Ishikawa (cell line): ENCODE results near the gene CHCHD3.

Source experiments
- CEBPB ChIP-seq: IDR thresholded peaks from 2 replicates; pipeline ENCODE4 v1.6.1; 2012
- CREB1 ChIP-seq: IDR thresholded peaks from 2 replicates; pipeline ENCODE4 v1.6.1; 2012; ENCODE audit warnings: low read depth
- EGR1 ChIP-seq: IDR thresholded peaks from 2 replicates; pipeline ENCODE4 v1.6.1; 2012
- EP300 ChIP-seq: IDR thresholded peaks from 2 replicates; pipeline ENCODE4 v1.6.1; 2012; ENCODE audit warnings: borderline replicate concordance
- FOXM1 ChIP-seq: IDR thresholded peaks from 2 replicates; pipeline ENCODE4 v1.6.1; 2012; ENCODE audit warnings: low read depth, borderline replicate concordance
- NFIC ChIP-seq: IDR thresholded peaks from 2 replicates; pipeline ENCODE4 v1.6.1; 2012
- RAD21 ChIP-seq: IDR thresholded peaks from 2 replicates; pipeline ENCODE4 v1.6.1; 2012; ENCODE audit warnings: low read depth
- REST ChIP-seq: IDR thresholded peaks from 2 replicates; pipeline ENCODE4 v1.6.1; 2012; ENCODE audit warnings: low read depth, mild to moderate bottlenecking
- TAF1 ChIP-seq: IDR thresholded peaks from 2 replicates; pipeline ENCODE4 v1.6.1; 2012; ENCODE audit warnings: low read depth, mild to moderate bottlenecking
- TCF12 ChIP-seq: IDR thresholded peaks from 2 replicates; pipeline ENCODE4 v1.6.1; 2012; ENCODE audit warnings: low read depth
- TEAD4 ChIP-seq: IDR thresholded peaks from 2 replicates; pipeline ENCODE4 v1.6.1; 2012
- YY1 ChIP-seq: IDR thresholded peaks from 2 replicates; pipeline ENCODE4 v1.6.1; 2012; ENCODE audit warnings: low read depth
- ZBTB7A ChIP-seq: IDR thresholded peaks from 2 replicates; pipeline ENCODE4 v1.6.1; 2012; ENCODE audit warnings: low read depth
- TF ChIP-seq, protein P1 (sequence below): IDR thresholded peaks from 2 replicates; pipeline ENCODE4 v1.6.1; 2012
- TF ChIP-seq, protein P2 (sequence below): IDR thresholded peaks from 2 replicates; pipeline ENCODE4 v1.6.1; 2012

Gene CHCHD3

DNA sequence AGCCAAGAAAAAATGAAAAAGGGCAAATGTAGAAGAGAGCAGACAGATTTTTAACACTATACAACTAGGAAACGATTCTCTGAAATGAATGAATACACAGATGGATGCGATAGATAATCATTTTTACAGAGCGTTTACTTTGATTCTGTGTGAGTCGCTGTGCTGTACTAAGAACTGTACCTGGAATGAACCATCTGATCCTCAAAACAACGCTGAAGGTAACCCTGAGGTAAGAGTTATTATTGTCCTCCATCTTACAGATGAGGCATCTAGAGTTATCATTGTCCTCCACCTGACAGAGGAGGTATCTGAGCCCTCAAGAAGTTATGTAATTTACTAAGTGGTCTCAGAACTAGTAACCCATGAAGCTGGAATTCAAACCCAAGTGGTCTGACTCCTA lies 80.2 kb downstream of the CHCHD3 start:
- TF ChIP-seq TAF1 (no peak), TEAD4 (no peak), EGR1 (no peak), NFIC (no peak)

DNA sequence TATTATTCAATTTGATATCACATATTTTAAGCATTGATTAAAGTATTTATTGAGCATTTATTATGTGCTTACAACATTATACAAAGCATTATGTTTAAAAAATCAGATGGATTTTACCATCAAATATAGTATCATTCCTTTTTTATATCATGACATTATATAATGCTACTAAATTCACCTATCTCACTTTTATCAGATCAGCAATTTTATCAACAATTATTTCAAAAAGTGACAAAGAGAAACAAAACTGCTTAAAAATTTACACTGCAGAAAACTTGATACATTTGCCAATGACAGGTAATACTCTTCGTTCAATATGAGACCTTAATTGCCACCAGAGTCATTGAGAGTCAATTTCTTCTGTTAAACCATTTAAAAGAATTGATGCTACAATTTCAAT lies 82.0 kb downstream of the CHCHD3 start:
- TF ChIP-seq RAD21 (no peak), CEBPB (no peak), YY1 (no peak), REST (no peak), ZBTB7A (no peak), TAF1 (no peak), TEAD4 (no peak), NFIC (no peak), EGR1 (no peak), FOXM1 (no peak), CREB1 (no peak), TCF12 (no peak), EP300 (no peak)
- TF ChIP-seq, protein P1, sequence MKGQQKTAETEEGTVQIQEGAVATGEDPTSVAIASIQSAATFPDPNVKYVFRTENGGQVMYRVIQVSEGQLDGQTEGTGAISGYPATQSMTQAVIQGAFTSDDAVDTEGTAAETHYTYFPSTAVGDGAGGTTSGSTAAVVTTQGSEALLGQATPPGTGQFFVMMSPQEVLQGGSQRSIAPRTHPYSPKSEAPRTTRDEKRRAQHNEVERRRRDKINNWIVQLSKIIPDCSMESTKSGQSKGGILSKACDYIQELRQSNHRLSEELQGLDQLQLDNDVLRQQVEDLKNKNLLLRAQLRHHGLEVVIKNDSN = no peak
- TF ChIP-seq, protein P2, sequence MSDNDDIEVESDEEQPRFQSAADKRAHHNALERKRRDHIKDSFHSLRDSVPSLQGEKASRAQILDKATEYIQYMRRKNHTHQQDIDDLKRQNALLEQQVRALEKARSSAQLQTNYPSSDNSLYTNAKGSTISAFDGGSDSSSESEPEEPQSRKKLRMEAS = no peak

- TF ChIP-seq NFIC (no peak), CEBPB (no peak), ZBTB7A (no peak), REST (no peak), TCF12 (no peak), RAD21 (no peak), CREB1 (no peak), TAF1 (no peak), TEAD4 (no peak), EP300 (no peak), EGR1 (no peak), YY1 (no peak), FOXM1 (no peak)
- TF ChIP-seq, protein P1 = no peak
- TF ChIP-seq, protein P2 = no peak
Measured at GRCh38 chr7:132998763-132999162, 83.1 kb downstream of the CHCHD3 start.

DNA sequence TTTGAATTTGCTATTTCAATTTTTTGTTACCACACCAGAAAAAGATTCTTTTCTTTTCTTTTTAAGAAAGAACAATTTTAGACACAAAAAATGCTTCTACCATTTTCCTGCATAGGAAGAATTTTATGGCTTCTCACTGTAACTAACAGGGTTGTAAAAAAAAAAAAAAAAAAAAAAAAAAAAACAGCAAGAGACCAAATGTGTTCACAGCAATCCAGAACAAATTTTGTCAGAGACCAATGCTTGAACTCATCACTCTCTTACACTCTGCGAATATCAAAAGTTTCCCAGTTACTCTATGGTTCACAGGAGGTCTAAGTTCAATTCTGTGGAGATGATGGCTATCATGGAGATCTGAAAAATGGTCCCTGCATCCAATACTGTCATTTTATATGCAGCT lies 84.4 kb downstream of the CHCHD3 start:
- TF ChIP-seq TCF12 (no peak), YY1 (no peak), TEAD4 (no peak), RAD21 (no peak), EP300 (no peak), NFIC (no peak)

GRCh38 chr7:132996581-132997242 lies 85.2 kb downstream of the CHCHD3 start:
- no peak for TF ChIP-seq TAF1
- TF ChIP-seq EP300 = no peak
- TF ChIP-seq YY1 = no peak

DNA sequence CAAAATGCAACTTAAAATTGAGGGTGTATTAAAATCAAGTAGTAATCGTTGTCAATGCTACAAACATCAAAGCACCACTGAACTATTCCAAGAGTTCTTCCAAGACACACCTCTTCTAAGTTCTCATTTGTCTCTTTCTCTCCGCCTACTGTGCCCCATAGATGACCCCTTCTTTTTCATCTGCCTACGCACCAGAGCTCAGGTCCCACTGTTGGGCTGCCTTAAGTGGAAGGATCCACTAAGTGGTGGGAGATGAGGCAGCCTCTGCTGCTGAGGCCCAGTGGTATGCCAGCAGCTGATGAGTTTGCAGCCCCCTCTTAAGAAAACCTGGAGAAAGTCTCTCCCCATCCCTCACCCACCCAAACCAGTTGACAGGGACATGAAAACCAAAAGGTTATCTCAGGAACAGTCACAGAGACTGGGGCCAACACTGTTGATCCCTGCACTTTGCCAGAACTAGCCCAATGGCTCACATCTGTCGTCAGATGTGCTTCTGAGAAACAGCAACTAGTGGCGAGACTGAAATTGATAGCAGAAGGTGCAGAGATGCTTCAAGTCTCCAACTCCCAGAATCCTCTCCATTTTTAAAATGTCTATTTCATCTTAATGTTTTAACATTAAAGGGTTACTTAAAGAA lies 88.4 kb downstream of the CHCHD3 start:
- TF ChIP-seq TAF1 (no peak), TEAD4 (no peak), CEBPB (no peak), REST (no peak), NFIC (no peak), YY1 (no peak), RAD21 (no peak), EGR1 (no peak), ZBTB7A (no peak), FOXM1 (no peak), CREB1 (no peak), TCF12 (no peak), EP300 (no peak)
- TF ChIP-seq, protein P1 = no peak
- TF ChIP-seq, protein P2 = no peak
